ENCODE measurements around the gene PIN1.

- TF ChIP-seq CTCF (IDR thresholded peaks at IDR 0.05 in 4 of 5, conservative IDR thresholded peaks at IDR 0.05 in 1 of 5) (no peak), POLR2A (IDR thresholded peaks at IDR 0.05) (no peak)
These were observed 48.3 kb upstream of the PIN1 start for GRCh38 chr19:9786819-9787218.
